HL-60 (cell line): ENCODE data around the gene EYA2.

Experiments
- DNase-seq, 2 experiments: peaks; one replicate each; pipeline ENCODE4 v3.0.0-alpha.2; 2010 to 2020; ENCODE audit warnings: low read depth in 1 of 2, low spot score in 1 of 2
- H3K27ac ChIP-seq: fragments of 250-450 bp; sonication (Bioruptor Pico); replicated peaks from 2 replicates; pipeline ENCODE4 v1.5.1; 2020; ENCODE audit warnings: mild to moderate bottlenecking, moderate library complexity
- H3K27me3 ChIP-seq: fragments of 250-450 bp; sonication (Bioruptor Pico); 2 replicates; pipeline ENCODE4 v1.5.1; 2021; ENCODE audit warnings: mild to moderate bottlenecking, moderate library complexity; ENCODE audit not compliant: insufficient read depth, poor library complexity, severe bottlenecking
- H3K4me3 ChIP-seq: replicated peaks from 2 replicates; pipeline ENCODE4 v1.5.1; 2011; ENCODE audit warnings: mild to moderate bottlenecking, control low read depth, low read length; ENCODE audit not compliant: insufficient read depth
- GABPA ChIP-seq: IDR thresholded peaks from 2 replicates; pipeline ENCODE4 v1.6.1; 2012; ENCODE audit warnings: low read depth
- POLR2AphosphoS5 ChIP-seq: IDR thresholded peaks from 2 replicates; pipeline ENCODE4 v1.6.1; 2012; ENCODE audit warnings: low read depth
- SPI1 ChIP-seq: IDR thresholded peaks from 2 replicates; pipeline ENCODE4 v1.6.1; 2012; ENCODE audit warnings: low read depth, mild to moderate bottlenecking, borderline replicate concordance
- TF ChIP-seq, protein P1 (sequence below): IDR thresholded peaks from one replicate; pipeline ENCODE4 v1.5.1; 2011; ENCODE audit warnings: low read length, control low read depth, inconsistent platforms; ENCODE audit not compliant: insufficient read depth
- TF ChIP-seq, protein P2 (sequence below): IDR thresholded peaks from 2 replicates; pipeline ENCODE4 v1.6.1; 2012; ENCODE audit warnings: low read depth; ENCODE audit not compliant: insufficient replicate concordance

Gene EYA2

DNA sequence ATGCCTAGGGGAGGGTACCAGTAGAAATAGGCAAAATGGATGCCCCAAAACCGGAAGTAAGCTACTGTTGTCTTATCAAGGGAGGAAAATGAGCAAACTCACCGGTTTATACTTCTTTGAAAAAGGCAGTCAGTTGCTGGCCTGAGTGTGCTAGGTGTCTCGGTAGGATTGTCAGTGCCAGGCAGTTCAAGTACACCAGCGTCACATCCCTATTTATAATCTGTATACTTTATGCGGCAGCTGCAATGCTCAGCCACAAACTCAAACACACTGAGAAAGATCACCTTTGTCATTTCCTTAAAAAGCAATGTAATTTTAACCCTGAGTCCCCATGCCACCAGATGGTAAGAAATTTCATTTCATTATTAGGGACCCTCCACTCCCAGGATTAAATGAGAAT lies 196.2 kb downstream of the EYA2 start:
- DNase-seq = no peak
- TF ChIP-seq POLR2AphosphoS5 (no peak), SPI1 (no peak), GABPA (no peak)
- TF ChIP-seq, protein P1, sequence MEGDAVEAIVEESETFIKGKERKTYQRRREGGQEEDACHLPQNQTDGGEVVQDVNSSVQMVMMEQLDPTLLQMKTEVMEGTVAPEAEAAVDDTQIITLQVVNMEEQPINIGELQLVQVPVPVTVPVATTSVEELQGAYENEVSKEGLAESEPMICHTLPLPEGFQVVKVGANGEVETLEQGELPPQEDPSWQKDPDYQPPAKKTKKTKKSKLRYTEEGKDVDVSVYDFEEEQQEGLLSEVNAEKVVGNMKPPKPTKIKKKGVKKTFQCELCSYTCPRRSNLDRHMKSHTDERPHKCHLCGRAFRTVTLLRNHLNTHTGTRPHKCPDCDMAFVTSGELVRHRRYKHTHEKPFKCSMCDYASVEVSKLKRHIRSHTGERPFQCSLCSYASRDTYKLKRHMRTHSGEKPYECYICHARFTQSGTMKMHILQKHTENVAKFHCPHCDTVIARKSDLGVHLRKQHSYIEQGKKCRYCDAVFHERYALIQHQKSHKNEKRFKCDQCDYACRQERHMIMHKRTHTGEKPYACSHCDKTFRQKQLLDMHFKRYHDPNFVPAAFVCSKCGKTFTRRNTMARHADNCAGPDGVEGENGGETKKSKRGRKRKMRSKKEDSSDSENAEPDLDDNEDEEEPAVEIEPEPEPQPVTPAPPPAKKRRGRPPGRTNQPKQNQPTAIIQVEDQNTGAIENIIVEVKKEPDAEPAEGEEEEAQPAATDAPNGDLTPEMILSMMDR = no peak
- TF ChIP-seq, protein P2, sequence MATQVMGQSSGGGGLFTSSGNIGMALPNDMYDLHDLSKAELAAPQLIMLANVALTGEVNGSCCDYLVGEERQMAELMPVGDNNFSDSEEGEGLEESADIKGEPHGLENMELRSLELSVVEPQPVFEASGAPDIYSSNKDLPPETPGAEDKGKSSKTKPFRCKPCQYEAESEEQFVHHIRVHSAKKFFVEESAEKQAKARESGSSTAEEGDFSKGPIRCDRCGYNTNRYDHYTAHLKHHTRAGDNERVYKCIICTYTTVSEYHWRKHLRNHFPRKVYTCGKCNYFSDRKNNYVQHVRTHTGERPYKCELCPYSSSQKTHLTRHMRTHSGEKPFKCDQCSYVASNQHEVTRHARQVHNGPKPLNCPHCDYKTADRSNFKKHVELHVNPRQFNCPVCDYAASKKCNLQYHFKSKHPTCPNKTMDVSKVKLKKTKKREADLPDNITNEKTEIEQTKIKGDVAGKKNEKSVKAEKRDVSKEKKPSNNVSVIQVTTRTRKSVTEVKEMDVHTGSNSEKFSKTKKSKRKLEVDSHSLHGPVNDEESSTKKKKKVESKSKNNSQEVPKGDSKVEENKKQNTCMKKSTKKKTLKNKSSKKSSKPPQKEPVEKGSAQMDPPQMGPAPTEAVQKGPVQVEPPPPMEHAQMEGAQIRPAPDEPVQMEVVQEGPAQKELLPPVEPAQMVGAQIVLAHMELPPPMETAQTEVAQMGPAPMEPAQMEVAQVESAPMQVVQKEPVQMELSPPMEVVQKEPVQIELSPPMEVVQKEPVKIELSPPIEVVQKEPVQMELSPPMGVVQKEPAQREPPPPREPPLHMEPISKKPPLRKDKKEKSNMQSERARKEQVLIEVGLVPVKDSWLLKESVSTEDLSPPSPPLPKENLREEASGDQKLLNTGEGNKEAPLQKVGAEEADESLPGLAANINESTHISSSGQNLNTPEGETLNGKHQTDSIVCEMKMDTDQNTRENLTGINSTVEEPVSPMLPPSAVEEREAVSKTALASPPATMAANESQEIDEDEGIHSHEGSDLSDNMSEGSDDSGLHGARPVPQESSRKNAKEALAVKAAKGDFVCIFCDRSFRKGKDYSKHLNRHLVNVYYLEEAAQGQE = no peak
- H3K4me3 ChIP-seq = no peak overlapping the region
- H3K27ac ChIP-seq = no peak overlapping the region
- no peaks in the 10 kb centered on the region for H3K27me3 ChIP-seq

DNA sequence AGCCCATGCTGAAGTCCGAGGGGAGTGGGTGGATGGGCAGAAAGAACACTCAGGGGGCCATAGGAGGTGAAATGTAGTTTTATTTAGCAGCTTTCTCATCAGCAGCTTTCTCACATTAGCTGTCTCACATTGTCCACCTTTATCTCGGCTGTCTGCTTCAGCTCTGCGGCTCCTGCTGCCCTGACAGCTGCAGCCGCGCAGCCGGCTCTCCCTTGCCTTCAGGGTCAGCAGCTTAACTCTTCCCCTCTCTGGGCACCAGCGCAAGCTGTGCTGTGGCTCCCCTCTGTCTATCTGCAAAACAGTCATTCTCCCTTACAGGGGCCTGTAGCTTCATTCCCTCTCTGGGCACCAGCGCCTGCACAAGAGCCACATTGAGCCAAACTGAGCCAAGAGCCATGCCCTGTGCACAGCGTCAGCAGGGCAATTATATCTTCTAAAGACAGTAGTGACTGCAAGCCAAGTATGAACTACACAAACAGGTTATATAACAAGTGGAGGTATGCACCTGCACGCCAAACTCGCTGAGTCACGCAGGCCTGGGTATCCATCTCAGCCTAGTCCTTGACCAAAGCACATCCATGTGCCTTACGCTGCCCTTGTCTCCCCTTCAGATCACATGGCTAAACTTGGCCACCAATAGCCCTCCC lies 198.8 kb downstream of the EYA2 start:
- no peak for DNase-seq
- no peak overlapping the region for H3K4me3 ChIP-seq
- TF ChIP-seq, protein P1 = no peak
- TF ChIP-seq, protein P2 = no peak
- TF ChIP-seq GABPA (no peak), SPI1 (no peak), POLR2AphosphoS5 (no peak)
- no peak overlapping the region for H3K27ac ChIP-seq
- H3K27me3 ChIP-seq = no peaks in the 10 kb centered on the region

DNA sequence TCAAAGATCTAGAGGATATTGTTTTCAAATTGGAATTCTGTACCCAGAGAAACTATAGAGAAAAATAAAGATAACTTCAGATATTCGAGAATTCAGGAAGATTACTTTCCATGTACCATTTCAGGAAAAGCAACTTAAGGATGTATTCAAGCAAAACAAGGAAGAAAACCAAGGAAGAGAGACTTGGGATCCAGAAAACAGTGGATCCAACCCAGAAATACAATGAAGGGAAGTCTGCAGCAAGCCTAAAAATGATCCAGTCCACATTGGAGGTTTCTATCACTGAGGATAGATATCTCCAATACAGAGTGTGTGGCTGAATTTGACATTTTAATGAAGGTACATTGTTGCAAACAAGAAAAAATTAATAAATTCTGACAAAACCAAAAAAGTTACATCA lies 201.0 kb downstream of the EYA2 start:
- H3K27ac ChIP-seq = no peak overlapping the region
- TF ChIP-seq POLR2AphosphoS5 = no peak
- no peak for TF ChIP-seq GABPA
- TF ChIP-seq, protein P1 = no peak
- TF ChIP-seq, protein P2 = no peak
- TF ChIP-seq SPI1 = no peak
- DNase-seq = no peak
- H3K27me3 ChIP-seq = no peaks in the 10 kb centered on the region
- H3K4me3 ChIP-seq = no peak overlapping the region
